K562 (cell line): ENCODE measurements around the gene EPHA4. TPM values are rescaled to one million over a fixed set of nuclear protein-coding genes. Genes with fewer than 3 reads are reported as not detected.

Experiments used
- ATAC-seq: fragments of 200-7000 bp; cut with Tn5 transposase; 3 replicates; pipeline ENCODE4 v1.9.1; 2020; ENCODE audit warnings: moderate library complexity
- BruUV-seq: library from RNA; stranded (reverse); fragments of 400-500 nt; replicated peaks from 2 replicates; lab custom pipeline; 2021; lab: Mats Ljungman, UMichigan
- CTCF ChIA-PET: fragments of 300-600 bp; formaldehyde crosslinking; extraction: SDS; loops from one replicate; lab custom pipeline; 2021; ENCODE audit warnings: low intra/inter-chr PET ratio; lab: Yijun Ruan, JAX
- POLR2A ChIA-PET: fragments of 300-600, 350-650 bp; sonication (Branson Sonifier 250); formaldehyde crosslinking; extraction: SDS; loops from one replicate; lab custom pipeline; 2021; ENCODE audit warnings: antibody characterized with exemption, inconsistent platforms; lab: Yijun Ruan, JAX
- DNase-seq, 4 experiments: peaks; one replicate each; pipeline versions ENCODE4 v3.0.0 to v3.0.0-alpha.2; 2011 to 2018; ENCODE audit warnings: low spot score in 3 of 4, mixed read lengths in 3 of 4; ENCODE audit errors: extremely low read depth in 1 of 4
- FAIRE-seq: peaks from 2 replicates; lab custom pipeline; 2011; peaks lifted over from hg19 to GRCh38; lab: Jason Lieb, UNC
- H2AFZ ChIP-seq: 2 replicates; pipeline ENCODE4 v1.6.0; 2011; ENCODE audit warnings: low read depth, low read length, control low read depth, inconsistent platforms
- H3K27ac ChIP-seq: fragments of 200-600 bp; 3 replicates; pipeline ENCODE4 v1.8.0; 2011; ENCODE audit warnings: low read depth, mild to moderate bottlenecking, control low read depth, inconsistent platforms, low read length, moderate library complexity, mixed read lengths; ENCODE audit errors: extremely low read depth
- H3K27me3 ChIP-seq, 2 experiments: fragments of 300-600 bp in 1 of 2; 2 replicates in 1 of 2; 3 replicates in 1 of 2; pipeline versions ENCODE4 v1.6.0 to v1.8.0; 2011; ENCODE audit warnings: inconsistent platforms in 2 of 2, low read length in 2 of 2, mild to moderate bottlenecking in 1 of 2, mixed read lengths in 1 of 2, moderate library complexity in 1 of 2; ENCODE audit not compliant: control insufficient read depth in 2 of 2, insufficient read depth in 2 of 2
- H3K36me3 ChIP-seq: fragments of 300-600 bp; 3 replicates; pipeline ENCODE4 v1.8.0; 2011; ENCODE audit warnings: mild to moderate bottlenecking, low read length, inconsistent platforms; ENCODE audit not compliant: control insufficient read depth, insufficient read depth
- H3K4me1 ChIP-seq, 2 experiments: fragments of 200-600 bp in 1 of 2; replicated peaks in 1 of 2; 2 replicates in 1 of 2; 3 replicates in 1 of 2; pipeline versions ENCODE4 v1.5.1 to v1.8.0; 2011; ENCODE audit warnings: inconsistent platforms in 2 of 2, low read length in 2 of 2, mild to moderate bottlenecking in 1 of 2, mixed read lengths in 1 of 2, moderate library complexity in 1 of 2; ENCODE audit not compliant: control insufficient read depth in 2 of 2, insufficient read depth in 2 of 2
- H3K4me2 ChIP-seq: 2 replicates; pipeline ENCODE4 v1.6.1; 2011; ENCODE audit warnings: low read length, control low read depth, inconsistent platforms, mixed read lengths; ENCODE audit not compliant: insufficient read depth
- H3K4me3 ChIP-seq: fragments of 200-600 bp; sonication (generic), shearing (Covaris generic); 2 replicates; pipeline ENCODE4 v1.5.1; 2016; ENCODE audit warnings: control low read depth, inconsistent platforms
- H3K79me2 ChIP-seq: fragments of 200-600 bp; 3 replicates; pipeline ENCODE4 v1.8.0; 2011; ENCODE audit warnings: low read length, inconsistent platforms; ENCODE audit not compliant: control insufficient read depth, insufficient read depth
- H3K9ac ChIP-seq, 2 experiments: 2 replicates each; pipeline versions ENCODE4 v1.6.0 to v1.6.1; 2011; ENCODE audit warnings: low read depth in 2 of 2, low read length in 2 of 2, control low read depth in 1 of 2, inconsistent platforms in 1 of 2, mild to moderate bottlenecking in 1 of 2, mixed read lengths in 1 of 2; ENCODE audit not compliant: insufficient read depth in 1 of 2
- H3K9me1 ChIP-seq: one replicate; pipeline ENCODE4 v1.6.0; 2011; ENCODE audit warnings: inconsistent platforms, mild to moderate bottlenecking, low read length, moderate library complexity; ENCODE audit not compliant: control insufficient read depth, insufficient read depth
- H3K9me3 ChIP-seq: replicated peaks from 2 replicates; pipeline ENCODE4 v1.5.1; 2011; ENCODE audit warnings: low read depth, low read length, inconsistent platforms; ENCODE audit not compliant: control insufficient read depth, insufficient read depth
- H4K20me1 ChIP-seq: replicated peaks from 2 replicates; pipeline ENCODE4 v1.6.1; 2011; ENCODE audit warnings: low read length, inconsistent platforms, mixed read lengths; ENCODE audit not compliant: control insufficient read depth, insufficient read depth
- ESRRB ChIP-seq: fragments of 250-450 bp; sonication (Bioruptor Pico); IDR thresholded peaks from 2 replicates; pipeline ENCODE4 v1.5.0; 2020; ENCODE audit warnings: mild to moderate bottlenecking, moderate library complexity, borderline replicate concordance
- HDAC3 ChIP-seq: fragments of 450-650 bp; IDR thresholded peaks from 2 replicates; pipeline ENCODE4 v1.6.1; 2018; ENCODE audit warnings: borderline replicate concordance, mild to moderate bottlenecking, moderate library complexity; ENCODE audit not compliant: partially characterized antibody
- HMGN3 ChIP-seq: IDR thresholded peaks from 2 replicates; pipeline ENCODE4 v1.6.1; 2011; ENCODE audit warnings: borderline replicate concordance, low read depth, mild to moderate bottlenecking, mixed read lengths, low read length; ENCODE audit not compliant: insufficient read length; ENCODE audit errors: extremely low read depth
- HNRNPK ChIP-seq: fragments of 200-400 bp; formaldehyde crosslinking; IDR thresholded peaks from one replicate; pipeline ENCODE4 v1.6.1; 2018; ENCODE audit warnings: mild to moderate bottlenecking, low read depth, low read length; ENCODE audit not compliant: poor library complexity, severe bottlenecking
- NCOR1 ChIP-seq: fragments of 450-650 bp; IDR thresholded peaks from 2 replicates; pipeline ENCODE4 v1.6.1; 2016; ENCODE audit warnings: mild to moderate bottlenecking, moderate library complexity
- NFIC ChIP-seq: fragments of 450-650 bp; IDR thresholded peaks from 2 replicates; pipeline ENCODE4 v1.6.1; 2017; ENCODE audit warnings: mild to moderate bottlenecking, inconsistent platforms
- NFYB ChIP-seq: IDR thresholded peaks from 2 replicates; pipeline ENCODE4 v1.6.1; 2011; ENCODE audit warnings: mild to moderate bottlenecking, moderate library complexity; ENCODE audit not compliant: insufficient read length; ENCODE audit errors: extremely low read depth
- PHB ChIP-seq: fragments of 250-450 bp; sonication (Bioruptor Pico); IDR thresholded peaks from 2 replicates; pipeline ENCODE4 v1.5.0; 2021
- RB1 ChIP-seq: fragments of 450-650 bp; IDR thresholded peaks from 2 replicates; pipeline ENCODE4 v1.6.1; 2017; ENCODE audit warnings: low read depth, mild to moderate bottlenecking
- SREBF1 ChIP-seq: fragments of 150-350 bp; IDR thresholded peaks from 2 replicates; pipeline ENCODE4 v1.6.1; 2014; ENCODE audit warnings: antibody characterized with exemption, low read depth, low read length, borderline replicate concordance
- TAF1 ChIP-seq: IDR thresholded peaks from 2 replicates; pipeline ENCODE4 v1.6.1; 2011; ENCODE audit warnings: mild to moderate bottlenecking, low read length, moderate library complexity; ENCODE audit not compliant: insufficient read depth, control insufficient read depth, severe bottlenecking; ENCODE audit errors: extremely low read depth
- YY1 ChIP-seq, 3 experiments: IDR thresholded peaks; 2 replicates each; pipeline ENCODE4 v1.6.1; 2011; ENCODE audit warnings: low read length in 2 of 3, mild to moderate bottlenecking in 2 of 3, moderate library complexity in 2 of 3, borderline replicate concordance in 1 of 3, control low read depth in 1 of 3, low read depth in 1 of 3; ENCODE audit not compliant: insufficient read depth in 3 of 3, insufficient replicate concordance in 2 of 3, control insufficient read depth in 1 of 3, insufficient read length in 1 of 3; ENCODE audit errors: extremely low read depth in 1 of 3
- ZNF407 ChIP-seq: fragments of 450-650 bp; IDR thresholded peaks from 2 replicates; pipeline ENCODE4 v1.6.1; 2016; ENCODE audit warnings: low read depth
- WGBS: fragments of 100-300 bp; shearing (Covaris generic); methylation state at CpG from one replicate; pipeline ENCODE4 v1.1.6; 2016; ENCODE audit warnings: low coverage, mixed read lengths; ENCODE audit not compliant: insufficient coverage; ENCODE audit errors: missing lambda C conversion rate; 5-methylcytosine and 5-hydroxymethylcytosine counted together
- in situ Hi-C: fragments of 300-500 bp; cut with MboI; formaldehyde crosslinking; loops from 4 replicates; pipeline ENCODE4 v1.15.0; 2018; ENCODE audit warnings: inconsistent platforms, mixed read lengths
- intact Hi-C: fragments of 100-400 bp; cut with micrococcal nuclease; formaldehyde crosslinking; loops from 2 replicates; pipeline ENCODE4 v1.14.2; 2022
- polyA plus RNA-seq, 8 experiments: library from polyadenylated mRNA; depleted of rRNA in 4 of 8; stranded (reverse) in 5 of 8; unstranded in 3 of 8; fragments of >200 nt; fragmentation: Nextera tagmentation in 2 of 8; fragmentation: Illumina TruSeq in 1 of 8; extraction: Ambion mirVana in 2 of 8; extraction: Trizol in 1 of 8; gene quantifications; 2 replicates each; pipeline versions ENCODE4 v1.2.1 to v1.2.3, GENCODE V29; 2011 to 2014; ENCODE audit warnings: inconsistent platforms in 1 of 8, missing spikeins in 1 of 8
- total RNA-seq, 7 experiments: library from RNA; depleted of rRNA in 6 of 7; stranded (reverse); fragments of >200 nt in 6 of 7; fragmentation: Illumina TruSeq in 2 of 7; extraction: Trizol in 2 of 7; gene quantifications; 2 replicates each; pipeline versions ENCODE4 v1.2.1 to v1.2.3, GENCODE V29; 2011 to 2021; ENCODE audit warnings: low replicate concordance in 1 of 7

The EPHA4 gene
- total and polyA plus RNA-seq, 9 of the 15 experiments (the other 6 are each of a cell fraction or from before 2014, with no cell fraction given): 0.07 to 0.09 (median 0.07) TPM; not detected in 6

- Histone ChIP-seq H3K4me3 (no peak overlapping the region), H3K9ac (no peak overlapping the region), H3K79me2 (no peaks in the 10 kb centered on the region), H3K9me3 (no peaks in the 10 kb centered on the region), H3K4me1 (no peaks in the 10 kb centered on the region), H2AFZ (no peak overlapping the region), H3K9me1 (no peaks in the 10 kb centered on the region), H3K27ac (no peak overlapping the region), H4K20me1 (no peaks in the 10 kb centered on the region), H3K27me3 (no peaks in the 10 kb centered on the region), H3K4me2 (no peak overlapping the region), H3K36me3 (no peaks in the 10 kb centered on the region)
- POLR2A ChIA-PET: no interaction called here
- ATAC-seq (no peak), DNase-seq (no peak), FAIRE-seq (no peak)
- intact Hi-C loops (no loop called here), in situ Hi-C loops (no loop called here)
- TF ChIP-seq HDAC3 (no peak), TAF1 (no peak), NFYB (no peak), SREBF1 (no peak), HNRNPK (no peak), ZNF407 (no peak), HMGN3 (no peak), PHB (no peak), NFIC (no peak), NCOR1 (no peak), YY1 (IDR thresholded peaks at IDR 0.05; ENCODE audit: borderline replicate concordance in 1 of 3, control insufficient read depth in 1 of 3, extremely low read depth in 1 of 3, insufficient read depth in 3 of 3, insufficient read length in 1 of 3, insufficient replicate concordance in 2 of 3, low read depth in 1 of 3, low read length in 2 of 3) (no peak), RB1 (no peak), ESRRB (CRISPR knock-in tag) (no peak)
- CTCF ChIA-PET: no interaction called here
- 0% methylated on average over 3 of the region's 3 CpGs for WGBS
- BruUV-seq: no TSS peak
Observed at GRCh38 chr2:221423210-221423804, 148.8 kb downstream of the EPHA4 start.
